ENCODE data around the gene SOX8. TPM values are rescaled to one million over a fixed set of nuclear protein-coding genes. Genes with fewer than 3 reads are reported as not detected.

SOX8 gene
- total RNA-seq, 1 experiment from 2014 or later, result 1.2 TPM

GRCh38 chr16:1036166-1036565, 54.6 kb downstream of the SOX8 start:
- H3K27me3 ChIP-seq (replicated peaks; ENCODE audit: control insufficient read depth, insufficient read depth, low read length), result no peaks in the 10 kb centered on the region
- intact Hi-C loops (cut with micrococcal nuclease; ENCODE audit: unreplicated experiment), result no loop called here
- POLR2A ChIA-PET, result no interaction called here

More at GRCh38 chr16:1036166-1036565, 54.6 kb downstream of the SOX8 start:
- H3K9me3 ChIP-seq, result no peaks in the 10 kb centered on the region
- H3K4me1 ChIP-seq, result no peaks in the 10 kb centered on the region
- no peak overlapping the region for H3K4me3 ChIP-seq (ENCODE audit: low read depth, low read length)
- Mint-ChIP-seq H3K4me1 (ENCODE audit: low read depth, unreplicated experiment) (no peaks in the 10 kb centered on the region), H3K36me3 (ENCODE audit: insufficient read depth, unreplicated experiment) (no peaks in the 10 kb centered on the region), H3K9me3 (ENCODE audit: unreplicated experiment) (no peaks in the 10 kb centered on the region), H3K4me3 (ENCODE audit: unreplicated experiment) (no peak overlapping the region), H3K27me3 (ENCODE audit: insufficient read depth, unreplicated experiment) (no peaks in the 10 kb centered on the region), H3K27ac (ENCODE audit: unreplicated experiment) (no peak overlapping the region)
- H3K36me3 ChIP-seq (ENCODE audit: control insufficient read depth, insufficient read depth, low read length), result no peaks in the 10 kb centered on the region
- CTCF ChIA-PET, result no interaction called here
- no peak for TF ChIP-seq CTCF (IDR thresholded peaks at IDR 0.05; ENCODE audit: insufficient read depth in 1 of 2, low read depth in 1 of 2, low read length in 1 of 2, severe bottlenecking in 1 of 2, unreplicated experiment in 1 of 2)
- BruUV-seq (replicated peaks), result no TSS peak
- no peak for DNase-seq

Other genes starting within 250 kb of the SOX8 start
- gene CIAO3, start 240.8 kb upstream of the SOX8 start, total RNA-seq (2022), result 42.9 and 44.5 TPM in 2 replicates
- 0.36 and 0.39 TPM in 2 replicates for gene MSLN, start 221.0 kb upstream of the SOX8 start, total RNA-seq (2022)
- gene RPUSD1, start 193.4 kb upstream of the SOX8 start, total RNA-seq (2022), result 42.2 and 44.0 TPM in 2 replicates
- gene CHTF18, start 193.2 kb upstream of the SOX8 start, total RNA-seq (2022), result 97.6 and 102 TPM in 2 replicates
- not detected in 2 replicates for gene GNG13, start 181.0 kb upstream of the SOX8 start, total RNA-seq (2022)
- 8.8 and 12.3 TPM in 2 replicates for gene LMF1, start 10.8 kb upstream of the SOX8 start, total RNA-seq (2022)
- gene SSTR5, start 91.0 kb downstream of the SOX8 start, total RNA-seq (2022), result 0.23 and 0.30 TPM in 2 replicates
- not detected in 2 replicates for gene C1QTNF8, start 114.5 kb downstream of the SOX8 start, total RNA-seq (2022)
- 5.1 and 6.5 TPM in 2 replicates for gene CACNA1H, start 171.3 kb downstream of the SOX8 start, total RNA-seq (2022)
- gene TPSG1, start 243.5 kb downstream of the SOX8 start, total RNA-seq (2022), result not detected in 2 replicates
- gene TPSB2, start 248.4 kb downstream of the SOX8 start, total RNA-seq (2022), result not detected in 2 replicates

Data from Caco-2 (cell line).